Activated CD8-positive, alpha-beta memory T cell treated with anti-CD3 and anti-CD28 coated beads for 4 hours (primary cell): ENCODE results near the gene VPS37C.

ENCODE experiments used
- DNase-seq, 2 donors: peaks; one replicate each; pipeline ENCODE4 v3.0.0-alpha.2; 2020; ENCODE audit warnings: low read depth in 2 of 2

The VPS37C gene

GRCh38 chr11:61133145-61133544 lies 28.1 kb downstream of the VPS37C start:
- DNase-seq: no peak

DNA sequence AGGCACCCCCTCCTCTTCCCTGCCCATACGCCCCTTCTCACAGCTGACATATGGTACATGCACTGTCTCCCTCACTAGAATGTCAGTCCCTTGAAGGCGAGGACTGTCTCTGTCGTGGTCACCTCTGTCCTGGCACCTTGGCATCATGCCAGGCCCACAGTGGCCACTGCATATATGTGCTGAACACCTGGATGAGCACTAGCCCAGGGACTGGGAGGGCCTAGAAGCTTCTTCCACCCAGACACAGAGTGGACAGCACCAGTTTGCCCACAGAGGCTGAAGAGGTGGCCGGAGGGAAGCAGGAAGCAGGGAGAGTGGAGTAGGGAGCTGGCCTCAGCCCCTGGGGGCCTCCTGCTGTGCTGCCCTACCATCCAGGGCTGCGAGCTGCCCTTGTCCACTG lies 28.6 kb downstream of the VPS37C start:
- DNase-seq: no peak

GRCh38 chr11:61131998-61132555 lies 29.1 kb downstream of the VPS37C start:
- DNase-seq: no peak

- DNase-seq: no peak
These were observed 29.6 kb downstream of the VPS37C start for GRCh38 chr11:61131586-61131985.

- no peak for DNase-seq
These were observed 30.0 kb downstream of the VPS37C start for GRCh38 chr11:61131186-61131585.

DNA sequence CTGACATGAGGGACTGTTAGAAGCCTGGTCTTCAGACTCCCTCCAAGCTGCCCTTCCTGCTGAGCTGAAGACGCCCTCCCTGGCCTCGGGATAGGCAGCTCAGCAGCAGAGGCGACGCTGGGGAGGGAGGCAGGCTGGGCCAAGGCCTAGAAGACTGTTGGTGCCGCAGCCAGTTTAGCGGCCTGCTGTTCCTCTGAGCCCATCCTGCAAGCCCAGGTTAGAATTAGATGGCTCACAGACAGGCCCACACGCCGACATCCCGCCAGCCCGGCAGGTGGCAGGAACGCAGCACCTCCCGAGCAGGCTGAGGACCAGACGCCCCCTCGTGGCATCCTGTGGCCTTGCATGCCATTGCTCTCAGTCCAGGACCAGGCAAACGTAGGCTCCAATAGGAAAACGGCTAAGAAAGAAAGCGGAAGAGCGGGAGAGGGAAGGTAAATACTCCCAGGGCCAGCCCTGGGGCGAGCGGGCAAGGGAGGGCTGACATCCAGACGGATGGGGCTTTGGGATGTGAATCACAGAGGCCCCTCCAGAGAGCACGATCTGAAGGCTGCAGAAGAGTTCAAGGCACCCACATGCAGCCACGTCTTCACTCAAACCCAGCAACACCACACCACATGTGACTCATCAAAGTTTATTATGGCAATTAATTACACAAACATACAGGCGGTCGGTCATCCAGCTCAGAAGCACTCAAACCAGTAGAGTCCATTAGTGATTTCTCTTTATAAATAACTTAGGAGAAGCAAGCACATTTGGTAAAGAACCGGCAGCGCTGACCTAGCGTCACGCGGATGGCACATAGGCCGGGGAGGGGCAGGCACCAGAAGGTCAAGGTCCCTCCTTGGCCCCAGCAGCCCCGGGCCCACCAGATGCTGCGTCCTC lies 31.3 kb downstream of the VPS37C start:
- DNase-seq: peak; percentile 75 to 79

DNA sequence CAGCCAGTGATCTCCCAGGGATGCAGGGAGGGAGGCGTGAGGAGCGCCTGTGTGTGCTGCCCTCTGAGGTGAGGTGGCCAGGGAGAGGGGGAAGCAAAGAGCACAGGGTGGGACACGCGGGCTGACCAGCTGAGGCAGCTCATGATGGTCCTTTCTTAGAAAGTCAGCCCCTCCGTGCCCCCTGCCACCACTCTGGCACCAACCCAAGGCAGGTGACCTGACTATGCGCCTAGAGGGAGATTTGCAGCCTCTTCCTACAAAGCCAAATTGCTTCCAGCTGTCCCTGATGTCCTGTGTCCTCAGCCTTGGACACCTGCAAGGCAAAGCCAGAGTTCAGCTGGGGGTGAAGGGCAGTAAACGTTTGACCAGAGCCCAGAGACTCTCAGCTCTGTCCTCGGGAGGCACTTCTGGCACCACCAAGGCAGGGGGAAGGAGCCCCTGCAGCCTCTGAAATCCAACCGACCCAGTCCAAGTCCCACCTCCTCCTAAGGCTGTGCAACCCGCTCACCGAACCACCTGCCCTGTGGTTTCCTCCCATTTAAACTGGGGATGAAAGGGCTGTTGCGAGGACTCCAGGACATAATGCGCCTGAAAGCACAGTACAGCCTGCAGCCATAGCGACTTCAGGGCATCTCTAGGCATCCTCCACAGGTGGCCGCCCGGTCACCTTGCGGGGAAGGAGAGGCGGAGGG lies 32.1 kb downstream of the VPS37C start:
- DNase-seq: no peak

DNA sequence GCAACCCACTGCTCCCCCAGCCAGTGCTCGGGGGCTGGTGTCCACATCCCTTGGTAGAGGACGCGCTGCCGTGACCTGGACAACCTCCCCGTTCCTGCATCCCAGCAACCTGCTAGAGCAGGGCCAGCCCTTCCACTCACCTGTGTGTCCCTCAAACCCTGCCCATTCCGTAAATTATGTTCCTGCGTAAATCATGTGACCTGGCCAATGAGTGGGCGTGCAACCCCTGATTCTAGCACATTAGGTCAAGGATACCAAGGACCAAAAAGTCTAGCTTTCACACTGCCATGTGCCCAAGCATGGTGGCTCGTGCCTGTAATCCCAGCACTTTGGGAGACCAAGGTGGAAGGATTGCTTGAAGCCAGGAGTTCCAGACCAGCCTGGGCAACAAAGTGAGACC lies 33.2 kb downstream of the VPS37C start:
- DNase-seq: no peak

DNA sequence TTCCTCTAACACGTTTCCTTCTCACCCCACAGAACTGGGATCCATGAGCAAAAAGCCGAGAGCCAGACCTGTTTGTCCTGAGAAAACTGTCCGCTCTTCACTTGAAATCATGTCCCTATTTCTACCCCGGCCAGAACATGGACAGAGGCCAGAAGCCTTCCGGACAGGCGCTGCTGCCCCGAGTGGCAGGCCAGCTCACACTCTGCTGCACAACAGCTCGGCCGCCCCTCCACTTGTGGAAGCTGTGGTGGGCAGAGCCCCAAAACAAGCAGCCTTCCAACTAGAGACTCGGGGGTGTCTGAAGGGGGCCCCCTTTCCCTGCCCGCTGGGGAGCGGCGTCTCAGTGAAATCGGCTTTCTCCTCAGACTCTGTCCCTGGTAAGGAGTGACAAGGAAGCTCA lies 35.0 kb downstream of the VPS37C start:
- no peak for DNase-seq

DNA sequence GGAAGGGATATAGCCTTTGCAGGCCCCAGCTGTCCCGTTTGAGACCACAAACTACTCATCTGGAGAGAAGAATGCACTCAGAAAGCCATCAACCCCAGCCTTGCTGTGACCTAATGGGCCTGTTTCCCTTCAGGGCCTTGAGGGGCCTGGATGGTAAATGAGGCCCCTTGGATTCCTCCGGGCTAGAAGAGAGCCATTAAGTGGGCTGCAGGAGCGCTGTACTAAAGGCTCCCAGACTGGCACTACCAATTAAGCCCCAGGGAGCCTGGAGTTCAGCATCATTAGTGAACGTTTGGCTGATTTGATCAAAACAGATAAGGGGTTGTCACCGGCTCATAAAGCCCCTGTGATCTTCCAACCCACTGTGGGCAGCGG lies 35.9 kb downstream of the VPS37C start:
- no peak for DNase-seq

- DNase-seq: no peak
These were observed 36.5 kb downstream of the VPS37C start for GRCh38 chr11:61124574-61125309.

DNA sequence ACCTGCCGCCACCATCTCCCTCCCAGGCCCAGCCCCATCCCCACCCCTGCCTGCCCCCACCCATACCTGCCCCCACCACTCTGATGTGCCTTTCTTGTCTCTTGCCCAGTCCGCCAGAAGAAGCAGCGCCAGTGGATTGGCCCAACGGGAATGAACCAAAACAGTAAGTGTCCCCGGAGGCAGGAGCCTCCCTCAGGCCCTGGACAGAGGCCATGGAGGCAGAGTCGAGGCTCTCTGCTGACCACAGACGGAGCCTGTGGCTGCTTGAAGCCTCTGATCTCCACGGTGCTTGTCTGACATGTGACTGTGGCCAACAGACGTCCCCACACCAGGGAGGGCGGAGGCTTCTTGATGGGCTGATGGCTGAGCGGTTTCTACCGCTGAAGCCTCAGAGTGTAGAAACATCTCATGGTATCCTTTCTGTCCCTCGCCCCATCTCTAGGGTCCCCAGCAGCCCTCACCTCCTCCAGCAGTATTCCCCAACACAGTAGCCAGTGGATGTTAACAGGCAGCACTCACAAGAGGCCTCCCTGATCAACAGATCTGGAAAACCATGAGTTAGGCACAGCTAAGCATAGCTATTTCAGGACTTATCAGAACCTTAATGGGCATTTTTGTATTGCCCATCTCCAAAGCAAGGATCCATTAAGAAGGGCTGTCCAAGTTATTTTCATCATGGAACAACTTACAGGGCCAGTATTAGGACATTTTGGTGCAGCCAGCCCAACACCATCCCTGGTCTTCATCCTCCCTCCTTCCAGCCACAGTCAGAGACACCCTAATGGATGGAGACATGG lies 37.3 kb downstream of the VPS37C start:
- no peak for DNase-seq

GRCh38 chr11:61122761-61123160 lies 38.5 kb downstream of the VPS37C start:
- no peak for DNase-seq

DNA sequence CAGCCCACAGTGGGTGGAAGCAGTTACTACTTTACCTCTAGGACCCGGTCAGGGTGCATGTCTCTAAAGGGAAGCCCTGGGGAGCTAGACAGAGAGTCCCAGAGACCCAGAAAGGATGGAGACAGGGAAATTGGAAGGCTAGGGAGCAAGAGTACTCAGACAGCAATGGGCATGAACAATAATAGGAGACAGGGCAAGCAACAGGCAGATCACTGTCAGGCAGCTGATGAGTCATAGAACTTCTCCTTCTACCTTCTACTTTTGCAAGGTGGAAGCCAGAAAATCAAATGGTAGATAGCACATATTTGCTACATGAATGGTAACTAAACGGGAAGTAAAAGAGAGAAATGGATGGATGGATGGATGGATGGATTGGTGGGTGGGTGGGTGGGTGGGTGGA lies 39.3 kb downstream of the VPS37C start:
- no peak for DNase-seq

GRCh38 chr11:61121192-61121831 lies 39.9 kb downstream of the VPS37C start:
- DNase-seq: no peak

DNA sequence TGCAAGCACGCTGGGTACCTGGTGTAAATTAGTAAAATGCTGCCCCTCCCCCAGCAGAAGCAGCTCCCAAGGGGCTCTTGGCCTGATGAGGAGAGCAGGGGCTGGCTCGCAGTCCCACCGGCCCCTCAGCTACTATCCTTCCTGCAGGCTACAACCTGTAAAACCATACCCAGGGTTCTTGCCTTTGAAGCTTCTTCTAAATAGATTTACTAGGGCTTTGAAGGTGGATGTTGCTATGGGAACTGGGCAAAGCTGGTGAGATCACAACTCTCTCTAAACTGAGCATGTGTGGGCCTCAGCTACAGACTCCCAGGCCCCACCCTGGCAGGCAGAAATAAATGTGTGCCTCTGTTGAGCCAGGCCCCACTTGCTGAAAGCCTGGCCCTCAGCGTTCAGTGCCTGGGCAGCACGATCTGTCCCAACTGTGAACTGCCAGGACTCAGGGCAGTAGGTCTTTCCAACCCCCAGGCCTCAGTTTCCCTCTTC lies 40.5 kb downstream of the VPS37C start:
- peak in 1 of 2 donors; percentile 13 for DNase-seq

DNA sequence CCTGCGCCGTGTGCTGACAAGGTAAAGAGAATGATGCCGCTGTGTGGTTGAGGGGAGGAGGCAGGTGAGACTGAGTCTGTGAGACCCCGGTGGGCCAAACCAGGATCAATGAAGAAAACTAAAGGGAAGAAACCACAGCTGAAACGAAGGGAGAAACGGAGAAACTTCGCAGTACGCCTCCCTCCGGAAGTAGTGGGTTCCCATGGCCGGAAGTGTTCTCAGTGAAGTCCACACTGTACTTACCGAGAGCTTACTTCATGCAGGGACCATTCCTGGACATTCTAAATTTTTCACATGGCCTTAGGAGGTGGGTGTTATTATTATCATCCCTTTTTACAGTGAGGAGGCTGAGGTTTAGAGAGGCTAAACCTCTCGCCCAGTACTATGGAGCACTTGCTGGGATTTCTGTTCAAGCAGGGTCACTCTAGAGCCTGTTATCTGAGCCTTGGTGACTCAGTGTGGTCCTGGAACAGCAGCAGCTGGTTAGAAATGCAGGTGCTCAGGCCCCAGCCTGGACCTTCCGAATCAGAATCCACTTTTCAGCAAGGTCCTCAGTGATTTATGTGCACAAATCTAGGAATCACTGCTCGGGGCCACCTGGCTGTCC lies 41.0 kb downstream of the VPS37C start:
- DNase-seq: no peak

DNA sequence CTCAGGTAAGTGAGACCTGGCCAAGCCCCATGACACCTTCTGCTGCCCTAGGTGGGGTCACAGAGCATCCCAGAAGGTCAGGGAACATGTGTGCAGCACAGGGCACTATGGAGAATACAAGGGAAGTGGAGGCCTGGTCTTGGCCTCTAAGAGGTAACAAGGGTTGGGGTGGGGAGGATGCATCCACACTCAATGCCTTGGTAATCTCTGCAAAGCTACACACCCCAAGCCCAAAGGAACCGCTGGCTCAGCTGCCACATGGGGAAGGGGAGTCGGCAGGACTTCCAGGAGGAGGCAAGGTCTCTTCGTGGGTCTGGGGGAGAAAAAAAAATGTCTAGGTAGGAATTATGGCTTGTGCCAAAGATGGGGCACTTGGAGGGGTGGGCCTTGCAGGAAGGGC lies 41.7 kb downstream of the VPS37C start:
- DNase-seq: no peak

GRCh38 chr11:61119055-61119454 lies 42.2 kb downstream of the VPS37C start:
- no peak for DNase-seq

- no peak for DNase-seq
These were observed 42.8 kb downstream of the VPS37C start for GRCh38 chr11:61118406-61118805.
